H1 (cell line): Measurements from ENCODE around the gene GRID1. TPM values are rescaled to one million over a fixed set of nuclear protein-coding genes. Genes with fewer than 3 reads are reported as not detected.

ENCODE experiments used
- BCL11A ChIP-seq, 2 experiments: IDR thresholded peaks; one replicate each; pipeline ENCODE4 v1.6.1; 2011; ENCODE audit warnings: low read depth in 2 of 2, low read length in 2 of 2, mild to moderate bottlenecking in 2 of 2
- polyA plus RNA-seq, 7 experiments: library from polyadenylated mRNA; depleted of rRNA in 3 of 7; stranded (reverse) in 5 of 7; unstranded in 2 of 7; fragments of >200 nt in 5 of 7; fragments of 200-250 nt in 2 of 7; gene quantifications; 1 replicate in 5 of 7; 2 replicates in 1 of 7; 4 replicates in 1 of 7; pipeline versions ENCODE4 v1.2.1 to v1.2.3, GENCODE V29; 2011 to 2013; ENCODE audit warnings: missing spikeins in 2 of 7, mixed read lengths in 2 of 7
- total RNA-seq: library from RNA; stranded (reverse); fragmentation: NEBNext Ultra II Directional; extraction: Animal tissue kit (Norgen Biotek cat#: 25700); gene quantifications from 2 replicates; pipeline ENCODE4 v1.2.1, GENCODE V29; 2021
- TF ChIP-seq, protein P1 (sequence below): fragments of 300-600 bp; sonication (generic); IDR thresholded peaks from 2 replicates; pipeline ENCODE4 v1.7.1; 2012; ENCODE audit warnings: low read length, moderate library complexity, mild to moderate bottlenecking, inconsistent platforms; ENCODE audit not compliant: insufficient replicate concordance

GRID1 gene
- total and polyA plus RNA-seq, 2 of the 8 experiments (the other 6 are each of a cell fraction or from before 2014, with no cell fraction given) = 0.22 to 0.30 TPM

DNA sequence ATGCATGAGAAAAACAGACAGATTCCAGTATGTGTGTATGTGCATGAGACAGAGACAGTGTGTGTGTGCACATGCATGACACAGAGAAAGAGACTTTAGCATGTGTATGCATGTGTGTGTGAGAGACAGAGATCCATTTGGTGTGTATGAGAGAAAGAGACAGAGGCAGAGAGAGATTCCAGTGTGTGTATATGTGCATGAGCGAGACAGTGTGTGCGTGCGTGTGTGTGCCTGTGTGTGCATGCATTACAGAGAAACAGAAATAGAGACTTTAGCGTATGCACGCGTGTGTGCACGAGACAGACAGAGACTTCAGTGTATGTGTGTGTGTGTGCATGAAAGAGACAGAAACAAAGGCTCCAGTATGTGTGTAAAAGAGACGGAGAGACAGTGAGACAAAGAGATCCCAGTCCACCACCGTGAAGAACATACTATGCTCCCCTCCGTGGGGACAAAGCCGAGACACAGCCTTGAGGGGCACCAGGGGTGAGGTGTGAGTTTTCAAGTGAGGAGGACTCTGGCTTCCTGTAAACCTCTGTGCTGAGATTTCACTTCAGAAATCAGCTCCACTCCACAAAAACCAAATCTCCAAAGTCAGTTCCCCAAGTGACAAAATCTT lies 188.9 kb downstream of the GRID1 start (continued):
- TF ChIP-seq BCL11A (IDR thresholded peaks at IDR 0.05; ENCODE audit: low read depth in 2 of 2, low read length in 2 of 2) = no peak
- TF ChIP-seq, protein P1, sequence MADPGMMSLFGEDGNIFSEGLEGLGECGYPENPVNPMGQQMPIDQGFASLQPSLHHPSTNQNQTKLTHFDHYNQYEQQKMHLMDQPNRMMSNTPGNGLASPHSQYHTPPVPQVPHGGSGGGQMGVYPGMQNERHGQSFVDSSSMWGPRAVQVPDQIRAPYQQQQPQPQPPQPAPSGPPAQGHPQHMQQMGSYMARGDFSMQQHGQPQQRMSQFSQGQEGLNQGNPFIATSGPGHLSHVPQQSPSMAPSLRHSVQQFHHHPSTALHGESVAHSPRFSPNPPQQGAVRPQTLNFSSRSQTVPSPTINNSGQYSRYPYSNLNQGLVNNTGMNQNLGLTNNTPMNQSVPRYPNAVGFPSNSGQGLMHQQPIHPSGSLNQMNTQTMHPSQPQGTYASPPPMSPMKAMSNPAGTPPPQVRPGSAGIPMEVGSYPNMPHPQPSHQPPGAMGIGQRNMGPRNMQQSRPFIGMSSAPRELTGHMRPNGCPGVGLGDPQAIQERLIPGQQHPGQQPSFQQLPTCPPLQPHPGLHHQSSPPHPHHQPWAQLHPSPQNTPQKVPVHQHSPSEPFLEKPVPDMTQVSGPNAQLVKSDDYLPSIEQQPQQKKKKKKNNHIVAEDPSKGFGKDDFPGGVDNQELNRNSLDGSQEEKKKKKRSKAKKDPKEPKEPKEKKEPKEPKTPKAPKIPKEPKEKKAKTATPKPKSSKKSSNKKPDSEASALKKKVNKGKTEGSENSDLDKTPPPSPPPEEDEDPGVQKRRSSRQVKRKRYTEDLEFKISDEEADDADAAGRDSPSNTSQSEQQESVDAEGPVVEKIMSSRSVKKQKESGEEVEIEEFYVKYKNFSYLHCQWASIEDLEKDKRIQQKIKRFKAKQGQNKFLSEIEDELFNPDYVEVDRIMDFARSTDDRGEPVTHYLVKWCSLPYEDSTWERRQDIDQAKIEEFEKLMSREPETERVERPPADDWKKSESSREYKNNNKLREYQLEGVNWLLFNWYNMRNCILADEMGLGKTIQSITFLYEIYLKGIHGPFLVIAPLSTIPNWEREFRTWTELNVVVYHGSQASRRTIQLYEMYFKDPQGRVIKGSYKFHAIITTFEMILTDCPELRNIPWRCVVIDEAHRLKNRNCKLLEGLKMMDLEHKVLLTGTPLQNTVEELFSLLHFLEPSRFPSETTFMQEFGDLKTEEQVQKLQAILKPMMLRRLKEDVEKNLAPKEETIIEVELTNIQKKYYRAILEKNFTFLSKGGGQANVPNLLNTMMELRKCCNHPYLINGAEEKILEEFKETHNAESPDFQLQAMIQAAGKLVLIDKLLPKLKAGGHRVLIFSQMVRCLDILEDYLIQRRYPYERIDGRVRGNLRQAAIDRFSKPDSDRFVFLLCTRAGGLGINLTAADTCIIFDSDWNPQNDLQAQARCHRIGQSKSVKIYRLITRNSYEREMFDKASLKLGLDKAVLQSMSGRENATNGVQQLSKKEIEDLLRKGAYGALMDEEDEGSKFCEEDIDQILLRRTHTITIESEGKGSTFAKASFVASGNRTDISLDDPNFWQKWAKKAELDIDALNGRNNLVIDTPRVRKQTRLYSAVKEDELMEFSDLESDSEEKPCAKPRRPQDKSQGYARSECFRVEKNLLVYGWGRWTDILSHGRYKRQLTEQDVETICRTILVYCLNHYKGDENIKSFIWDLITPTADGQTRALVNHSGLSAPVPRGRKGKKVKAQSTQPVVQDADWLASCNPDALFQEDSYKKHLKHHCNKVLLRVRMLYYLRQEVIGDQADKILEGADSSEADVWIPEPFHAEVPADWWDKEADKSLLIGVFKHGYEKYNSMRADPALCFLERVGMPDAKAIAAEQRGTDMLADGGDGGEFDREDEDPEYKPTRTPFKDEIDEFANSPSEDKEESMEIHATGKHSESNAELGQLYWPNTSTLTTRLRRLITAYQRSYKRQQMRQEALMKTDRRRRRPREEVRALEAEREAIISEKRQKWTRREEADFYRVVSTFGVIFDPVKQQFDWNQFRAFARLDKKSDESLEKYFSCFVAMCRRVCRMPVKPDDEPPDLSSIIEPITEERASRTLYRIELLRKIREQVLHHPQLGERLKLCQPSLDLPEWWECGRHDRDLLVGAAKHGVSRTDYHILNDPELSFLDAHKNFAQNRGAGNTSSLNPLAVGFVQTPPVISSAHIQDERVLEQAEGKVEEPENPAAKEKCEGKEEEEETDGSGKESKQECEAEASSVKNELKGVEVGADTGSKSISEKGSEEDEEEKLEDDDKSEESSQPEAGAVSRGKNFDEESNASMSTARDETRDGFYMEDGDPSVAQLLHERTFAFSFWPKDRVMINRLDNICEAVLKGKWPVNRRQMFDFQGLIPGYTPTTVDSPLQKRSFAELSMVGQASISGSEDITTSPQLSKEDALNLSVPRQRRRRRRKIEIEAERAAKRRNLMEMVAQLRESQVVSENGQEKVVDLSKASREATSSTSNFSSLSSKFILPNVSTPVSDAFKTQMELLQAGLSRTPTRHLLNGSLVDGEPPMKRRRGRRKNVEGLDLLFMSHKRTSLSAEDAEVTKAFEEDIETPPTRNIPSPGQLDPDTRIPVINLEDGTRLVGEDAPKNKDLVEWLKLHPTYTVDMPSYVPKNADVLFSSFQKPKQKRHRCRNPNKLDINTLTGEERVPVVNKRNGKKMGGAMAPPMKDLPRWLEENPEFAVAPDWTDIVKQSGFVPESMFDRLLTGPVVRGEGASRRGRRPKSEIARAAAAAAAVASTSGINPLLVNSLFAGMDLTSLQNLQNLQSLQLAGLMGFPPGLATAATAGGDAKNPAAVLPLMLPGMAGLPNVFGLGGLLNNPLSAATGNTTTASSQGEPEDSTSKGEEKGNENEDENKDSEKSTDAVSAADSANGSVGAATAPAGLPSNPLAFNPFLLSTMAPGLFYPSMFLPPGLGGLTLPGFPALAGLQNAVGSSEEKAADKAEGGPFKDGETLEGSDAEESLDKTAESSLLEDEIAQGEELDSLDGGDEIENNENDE = no peak
- TF ChIP-seq, all 59 proteins: peak for 0
